Spleen (tissue), 7 donors: ENCODE data around the gene KRT6B.

ENCODE experiments used
- CTCF ChIP-seq, 11 experiments: fragments of 200-600 bp in 7 of 11; fragments of 450-650 bp in 4 of 11; sonication (generic) in 4 of 11; IDR thresholded peaks in 8 of 11; conservative IDR thresholded peaks in 3 of 11; 1 replicate in 7 of 11; 2 replicates in 4 of 11; pipeline versions ENCODE4 v1.4.0 to v1.8.0; 2016 to 2021; ENCODE audit warnings: antibody characterized with exemption in 11 of 11, inconsistent platforms in 4 of 11, mild to moderate bottlenecking in 1 of 11
- POLR2A ChIP-seq, 3 donors: fragments of 450-650 bp; IDR thresholded peaks; one replicate each; pipeline ENCODE4 v1.5.1; 2017; ENCODE audit warnings: antibody characterized with exemption in 3 of 3, mild to moderate bottlenecking in 1 of 3
- donor health status: DM: no; HTN: no; CAD: no; lungs with moderate emphysema.
- donor health status: DM: no; HTN: no; CAD: no.
- donor health status: DM: no; HTN: no; CAD: no.

GRCh38 chr12:52402377-52402776 lies 49.6 kb downstream of the KRT6B start:
- TF ChIP-seq POLR2A (IDR thresholded peaks at IDR 0.05) = no peak
- no peak for TF ChIP-seq CTCF (IDR thresholded peaks at IDR 0.05 in 8 of 11, conservative IDR thresholded peaks at IDR 0.05 in 3 of 11)
